Subcutaneous abdominal adipose tissue (tissue), 5 donors: Measurements from ENCODE around the gene FZR1.

Source experiments
- H3K27ac ChIP-seq: one replicate; pipeline ENCODE4 v1.7.0; 2013; ENCODE audit warnings: low read depth, mild to moderate bottlenecking, inconsistent platforms, low read length, moderate library complexity
- H3K27me3 ChIP-seq, 5 donors: one replicate each; pipeline ENCODE4 v1.7.0; 2013; ENCODE audit warnings: low read length in 5 of 5, inconsistent platforms in 1 of 5; ENCODE audit not compliant: control insufficient read depth in 5 of 5, insufficient read depth in 4 of 5
- H3K36me3 ChIP-seq, 5 donors: one replicate each; pipeline ENCODE4 v1.7.0; 2013; ENCODE audit warnings: low read length in 5 of 5; ENCODE audit not compliant: control insufficient read depth in 5 of 5, insufficient read depth in 5 of 5
- H3K4me1 ChIP-seq, 5 donors: one replicate each; pipeline ENCODE4 v1.7.0; 2013; ENCODE audit warnings: low read length in 5 of 5, mild to moderate bottlenecking in 3 of 5, moderate library complexity in 1 of 5; ENCODE audit not compliant: control insufficient read depth in 5 of 5, insufficient read depth in 5 of 5
- H3K4me3 ChIP-seq, 5 donors: one replicate each; pipeline ENCODE4 v1.7.0; 2013; ENCODE audit warnings: low read length in 5 of 5, low read depth in 1 of 5
- H3K9ac ChIP-seq, 5 donors: one replicate each; pipeline ENCODE4 v1.7.0; 2013; ENCODE audit warnings: low read length in 5 of 5, mild to moderate bottlenecking in 4 of 5, moderate library complexity in 3 of 5
- H3K9me3 ChIP-seq, 5 donors: one replicate each; pipeline ENCODE4 v1.7.0; 2013; ENCODE audit warnings: low read length in 5 of 5; ENCODE audit not compliant: control insufficient read depth in 5 of 5
- donor health status: healthy.
- donor health status: healthy.
- donor health status: healthy.
- donor health status: healthy.
- donor health status: healthy.

The FZR1 gene

DNA sequence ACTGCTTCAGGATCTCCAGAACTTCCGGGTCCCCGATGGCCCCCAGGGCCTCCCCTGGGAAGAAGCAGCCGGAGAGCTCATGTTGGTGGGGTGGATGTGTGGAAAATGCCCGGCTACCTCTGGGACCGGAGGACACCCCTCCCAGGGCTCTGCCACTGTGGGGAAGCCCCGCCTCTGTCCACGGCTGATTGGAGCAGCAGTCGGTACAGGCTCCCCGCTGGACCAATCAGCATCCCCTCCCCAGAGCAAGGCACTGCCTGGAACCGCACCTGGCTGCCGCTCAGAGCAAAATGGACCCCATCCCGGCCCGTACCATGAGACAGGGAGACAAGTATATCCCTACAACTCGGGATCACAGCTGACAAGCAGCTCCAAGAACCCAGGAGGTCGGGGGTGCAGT lies 12.1 kb upstream of the FZR1 start:
- Histone ChIP-seq H3K9ac (no peak overlapping the region), H3K4me3 (no peak overlapping the region), H3K9me3 (no peaks in the 10 kb centered on the region), H3K36me3 (peaks cover 0 to 68% (median 51%) of the 10 kb centered on the region in 5 donors), H3K4me1 (peaks cover 0 to under 1% (median 0%) of the 10 kb centered on the region in 5 donors), H3K27ac (no peak overlapping the region), H3K27me3 (no peaks in the 10 kb centered on the region)

DNA sequence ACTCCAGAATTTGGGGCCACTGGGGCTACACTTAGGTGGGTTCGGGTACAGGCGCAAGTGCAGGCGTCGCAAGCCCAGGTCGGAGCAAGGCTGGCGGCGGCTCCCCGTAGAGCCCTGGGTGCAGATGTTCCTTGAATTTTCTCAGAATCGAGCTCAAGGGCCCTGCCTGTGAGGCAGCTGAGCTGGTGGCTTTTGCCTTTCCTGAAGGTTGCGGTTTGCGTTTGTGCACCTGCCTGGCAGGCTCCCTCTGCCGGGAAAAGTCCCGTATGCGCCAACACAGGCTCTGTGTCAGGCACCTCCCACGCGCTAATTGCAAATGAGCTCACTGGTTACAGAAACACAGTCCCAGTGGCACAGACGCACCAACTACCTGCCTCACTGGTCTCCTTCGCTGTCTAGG lies 11.6 kb upstream of the FZR1 start:
- Histone ChIP-seq H3K27ac (no peak overlapping the region), H3K9me3 (no peaks in the 10 kb centered on the region), H3K4me1 (peaks cover 0 to 5% (median 4%) of the 10 kb centered on the region in 5 donors), H3K9ac (no peak overlapping the region), H3K36me3 (peaks cover 0 to 68% (median 51%) of the 10 kb centered on the region in 5 donors), H3K4me3 (no peak overlapping the region), H3K27me3 (no peaks in the 10 kb centered on the region)

DNA sequence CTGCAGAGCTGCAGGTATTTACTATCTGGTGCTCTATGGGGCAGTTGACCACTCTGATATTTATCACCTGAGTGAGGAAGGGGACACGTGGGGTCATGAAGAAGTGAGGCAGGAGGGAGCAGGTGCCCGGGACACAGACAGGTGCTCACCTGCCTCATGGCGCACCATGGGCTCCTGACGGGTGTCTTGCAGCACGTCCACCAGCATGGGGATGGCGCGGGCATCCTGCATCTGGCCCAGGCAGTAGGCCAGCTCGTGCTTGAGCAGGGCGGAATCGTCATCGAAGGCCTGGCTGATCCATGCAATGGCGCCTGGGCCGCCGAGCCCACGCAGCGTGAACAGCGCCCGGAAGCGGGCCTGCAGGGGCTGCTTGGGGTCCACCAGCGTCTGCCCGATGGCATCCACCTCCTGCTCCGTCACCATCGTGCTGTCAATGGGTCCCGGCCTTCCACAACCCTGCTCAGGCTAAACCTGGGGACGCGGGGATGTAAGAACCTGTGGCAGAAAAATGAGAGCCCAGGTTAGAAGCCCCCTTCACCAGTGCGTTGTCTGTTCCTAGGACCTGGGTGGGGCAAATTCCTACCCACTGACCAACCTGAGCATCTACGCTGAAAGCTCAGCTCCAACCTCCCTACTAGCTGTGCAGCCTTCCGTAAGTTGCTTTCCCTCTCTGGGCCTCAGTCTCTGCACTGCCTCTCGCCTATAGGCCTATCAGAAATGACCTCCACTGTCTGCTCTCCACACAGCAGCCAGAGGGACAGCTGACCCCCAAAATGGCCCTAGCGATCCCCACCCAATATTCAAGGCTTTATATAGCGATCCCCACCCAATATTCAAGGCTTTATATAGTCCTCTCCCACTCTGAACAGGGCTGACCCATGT lies 9.5 kb upstream of the FZR1 start:
- no peak overlapping the region for H3K9ac ChIP-seq
- H3K9me3 ChIP-seq = no peaks in the 10 kb centered on the region
- no peaks in the 10 kb centered on the region for H3K27me3 ChIP-seq
- H3K4me3 ChIP-seq = no peak overlapping the region
- H3K4me1 ChIP-seq = peaks cover 7 to 20% (median 14%) of the 10 kb centered on the region in 5 donors
- H3K27ac ChIP-seq = no peak overlapping the region
- peaks cover 0 to 53% (median 44%) of the 10 kb centered on the region in 5 donors for H3K36me3 ChIP-seq

DNA sequence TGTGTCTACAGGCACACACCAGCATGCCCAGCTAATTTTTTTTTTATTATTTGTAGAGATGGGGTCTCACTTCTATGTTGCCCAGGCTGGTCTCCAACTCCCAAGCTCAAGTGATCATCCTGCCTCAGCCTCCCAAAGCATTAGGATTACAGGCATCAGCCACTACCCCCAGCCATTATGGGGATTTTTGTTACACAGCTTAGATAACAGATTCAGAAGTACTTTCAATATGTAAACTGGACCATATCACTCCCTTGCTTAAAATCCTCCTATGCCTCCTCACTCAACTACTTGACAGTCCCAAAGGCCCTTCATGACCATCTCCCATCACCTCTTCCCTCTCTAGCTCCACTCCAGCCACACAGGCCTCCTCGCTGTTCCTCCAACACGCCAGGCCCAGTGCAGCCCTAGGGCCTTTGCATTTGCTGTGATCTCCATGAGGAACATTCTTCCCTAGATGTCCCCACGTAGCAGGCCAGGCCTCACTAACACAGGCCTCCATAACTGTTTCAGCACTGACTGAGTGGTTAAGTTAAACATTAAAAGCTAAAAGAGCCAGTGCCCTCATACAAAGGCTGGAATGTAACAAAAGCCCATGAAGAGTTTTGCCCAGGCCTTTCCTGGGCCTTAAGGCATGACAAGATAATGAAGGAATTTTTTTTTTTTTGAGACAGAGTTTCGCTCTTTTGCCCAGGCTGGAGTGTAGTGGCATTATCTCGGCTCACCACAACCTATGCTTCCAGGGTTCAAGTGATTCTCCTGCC lies 8.2 kb upstream of the FZR1 start:
- Histone ChIP-seq H3K27ac (no peak overlapping the region), H3K36me3 (peaks cover 0 to 40% (median 31%) of the 10 kb centered on the region in 5 donors), H3K9ac (no peak overlapping the region), H3K4me1 (peaks cover 7 to 20% (median 14%) of the 10 kb centered on the region in 5 donors), H3K9me3 (no peaks in the 10 kb centered on the region), H3K4me3 (no peak overlapping the region), H3K27me3 (no peaks in the 10 kb centered on the region)

DNA sequence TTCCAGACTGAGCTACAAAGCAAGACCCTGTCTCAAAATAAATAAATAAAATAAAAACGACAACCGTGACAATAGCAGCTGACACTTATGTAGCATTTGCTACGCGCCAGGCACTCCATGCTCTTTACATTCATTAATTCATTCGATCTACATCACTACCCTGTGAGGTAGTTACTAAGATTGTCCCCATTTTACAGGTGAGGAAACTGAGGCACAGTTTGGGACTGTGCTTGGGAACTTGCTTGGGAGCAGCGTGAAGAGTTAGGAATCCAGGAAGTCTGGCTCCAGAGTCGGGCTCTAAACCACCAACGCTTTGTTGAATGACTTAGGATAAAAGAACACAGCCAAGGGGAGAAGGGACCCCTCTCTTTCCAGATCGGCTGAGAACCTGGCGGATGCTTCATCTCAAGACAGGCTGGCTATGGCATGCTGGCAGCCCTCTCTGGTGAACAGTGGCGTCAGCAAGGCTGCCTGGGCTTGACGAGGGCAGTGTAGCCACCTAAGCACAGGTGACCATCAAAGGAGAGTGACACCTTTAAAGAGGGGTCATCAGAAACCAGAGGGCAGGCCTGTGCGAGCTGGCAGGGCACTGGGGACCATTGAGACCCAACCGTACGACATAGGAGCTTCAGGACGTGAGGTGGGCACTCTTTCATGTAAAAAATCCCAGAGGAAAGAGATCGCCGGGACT lies 6.2 kb upstream of the FZR1 start:
- H3K27ac ChIP-seq = peak overlapping the region; percentile 89

DNA sequence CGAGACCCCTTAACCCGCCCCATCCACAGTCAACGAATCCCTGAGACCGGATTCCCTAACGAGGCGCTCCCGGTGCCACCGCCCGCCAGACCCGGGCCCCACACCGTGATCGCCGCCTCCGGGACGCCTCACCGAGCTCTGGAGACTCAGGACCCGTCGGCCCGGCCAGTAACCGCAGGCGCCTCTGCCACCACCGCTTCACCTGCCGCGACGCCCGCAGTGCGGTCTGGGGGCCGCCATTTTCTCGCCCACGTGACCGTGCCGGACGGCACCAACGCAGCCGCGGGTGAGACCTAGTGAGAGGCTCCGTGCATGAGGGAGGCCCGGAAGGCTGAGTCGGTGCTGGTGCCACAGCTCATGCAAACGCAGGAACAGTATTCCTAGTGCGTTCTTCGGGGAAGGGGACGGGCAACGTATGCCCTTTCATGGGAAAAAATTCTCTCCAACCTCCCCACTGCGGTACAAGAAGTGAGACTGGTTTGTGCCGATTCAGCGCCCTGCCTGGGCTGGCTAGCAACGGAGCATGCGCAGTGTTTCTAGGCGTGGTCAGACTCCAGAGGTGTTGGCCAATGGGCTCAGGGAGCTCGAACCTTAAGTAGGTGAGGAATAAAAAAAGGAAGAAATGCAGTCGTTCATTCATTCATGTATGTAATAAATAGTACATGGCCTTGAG lies 5.5 kb upstream of the FZR1 start, which contains the start of gene DOHH:
TSS of gene DOHH (minus strand) at position 246 of the 673 bp plus-strand sequence. CDS start 3,860 bp downstream, outside the sequence.
- Histone ChIP-seq H3K9me3 (no peaks in the 10 kb centered on the region), H3K4me1 (peaks cover 10 to 23% (median 17%) of the 10 kb centered on the region in 5 donors), H3K27ac (peak within 1 kb of the TSS; percentile 89), H3K27me3 (no peaks in the 10 kb centered on the region), H3K9ac (peak within 1 kb of the TSS; percentile 86 to 99 (median 97)), H3K36me3 (peaks cover 0 to 18% (median 12%) of the 10 kb centered on the region in 5 donors), H3K4me3 (peak within 1 kb of the TSS; percentile 88 to 100 (median 98))

More for the DNA sequence above, 6.2 kb upstream of the FZR1 start:
- Histone ChIP-seq H3K27me3 (no peaks in the 10 kb centered on the region), H3K4me3 (peak overlapping the region; percentile 88 to 100 (median 98)), H3K4me1 (peaks cover 7 to 20% (median 14%) of the 10 kb centered on the region in 5 donors), H3K9me3 (no peaks in the 10 kb centered on the region), H3K9ac (peak overlapping the region; percentile 86 to 99 (median 97)), H3K36me3 (peaks cover 0 to 23% (median 17%) of the 10 kb centered on the region in 5 donors)

DNA sequence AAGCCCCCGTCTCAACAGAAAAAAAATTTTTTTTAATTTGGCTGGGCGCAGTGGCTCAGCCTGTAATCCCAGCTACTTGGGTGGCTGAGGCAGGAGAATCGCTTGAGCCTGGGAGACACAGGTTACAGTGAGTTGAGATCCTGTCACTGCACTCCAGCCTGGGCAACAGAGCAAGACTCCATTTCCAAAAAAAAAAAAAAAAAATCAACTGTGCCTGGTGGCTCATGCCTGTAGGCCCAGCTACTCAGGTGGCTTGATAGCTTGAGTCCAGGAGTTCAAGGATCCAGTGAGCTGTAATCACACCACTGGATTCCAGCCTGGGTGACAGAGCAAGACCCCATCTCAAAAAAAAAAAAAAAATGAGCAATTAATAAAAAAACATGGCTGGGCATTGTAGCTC lies 4.3 kb upstream of the FZR1 start:
- no peak overlapping the region for H3K4me3 ChIP-seq
- peaks cover 11 to 31% (median 22%) of the 10 kb centered on the region in 5 donors for H3K4me1 ChIP-seq
- H3K27ac ChIP-seq = no peak overlapping the region
- no peaks in the 10 kb centered on the region for H3K27me3 ChIP-seq
- H3K9ac ChIP-seq = no peak overlapping the region
- peaks cover 0 to 6% (median 3%) of the 10 kb centered on the region in 5 donors for H3K36me3 ChIP-seq
- no peaks in the 10 kb centered on the region for H3K9me3 ChIP-seq

DNA sequence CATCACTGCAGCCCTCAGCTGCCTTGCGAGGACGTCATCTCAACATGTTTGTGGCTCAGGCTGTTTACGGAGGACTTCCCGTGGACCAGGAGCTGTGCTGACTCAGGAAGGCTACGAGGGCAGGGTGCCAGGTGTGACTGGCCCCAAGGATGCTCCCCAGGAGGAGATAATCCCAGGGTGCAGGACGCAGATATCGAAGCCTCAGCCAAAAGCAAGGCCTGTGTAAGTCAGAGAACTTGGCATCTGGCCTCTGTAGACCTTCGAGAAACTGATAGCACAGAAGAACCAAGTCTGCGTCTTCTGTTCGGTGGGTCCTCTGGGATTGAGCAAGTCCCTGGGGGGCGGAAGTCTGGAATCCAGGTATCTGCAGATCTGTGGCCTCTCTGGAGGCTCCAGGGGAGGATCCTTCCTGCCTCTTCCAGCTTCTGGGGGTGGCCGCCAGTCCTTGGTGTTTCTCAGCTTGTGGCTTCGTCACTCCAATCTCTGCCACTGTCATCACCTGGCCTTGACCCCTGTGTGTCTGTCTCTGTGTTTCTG lies 3.0 kb upstream of the FZR1 start:
- H3K9me3 ChIP-seq = no peaks in the 10 kb centered on the region
- H3K4me1 ChIP-seq = peaks cover 11 to 43% (median 34%) of the 10 kb centered on the region in 5 donors
- H3K27ac ChIP-seq = no peak overlapping the region
- no peaks in the 10 kb centered on the region for H3K27me3 ChIP-seq
- no peak overlapping the region for H3K9ac ChIP-seq
- no peaks in the 10 kb centered on the region for H3K36me3 ChIP-seq
- no peak overlapping the region for H3K4me3 ChIP-seq

DNA sequence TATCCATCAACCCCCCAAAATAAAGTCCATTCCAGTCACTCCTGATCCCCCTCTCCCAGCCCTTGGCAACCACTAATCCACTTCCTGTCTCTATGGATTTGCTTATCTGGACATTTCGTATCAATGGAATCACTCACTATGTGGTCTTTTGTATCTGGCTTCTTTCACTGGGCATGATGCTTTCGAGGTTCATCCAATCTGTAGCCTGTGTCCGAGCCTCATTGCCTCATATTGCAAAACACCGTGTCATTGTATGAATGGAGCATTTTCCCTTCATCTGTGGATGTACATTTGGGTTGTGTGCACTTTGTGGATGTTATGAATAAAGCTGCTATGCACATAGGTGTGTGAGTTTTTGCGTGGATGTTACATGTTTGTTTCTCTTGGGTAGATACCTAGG lies 1.4 kb upstream of the FZR1 start:
- no peak overlapping the region for H3K27ac ChIP-seq
- H3K36me3 ChIP-seq = peaks cover 0 to 8% (median 5%) of the 10 kb centered on the region in 5 donors

More for the DNA sequence above, 1.4 kb upstream of the FZR1 start:
- Histone ChIP-seq H3K9me3 (no peaks in the 10 kb centered on the region), H3K9ac (no peak overlapping the region), H3K27me3 (no peaks in the 10 kb centered on the region), H3K4me3 (no peak overlapping the region), H3K4me1 (peaks cover 10 to 43% (median 34%) of the 10 kb centered on the region in 5 donors)
